ENCODE data around the gene PRX.
"Not testable (repeated sequence)": the region's sequence is repeated elsewhere in the genome, so short reads cannot be mapped to it uniquely, and the experiment has no call there.

The PRX gene

GRCh38 chr19:40414542-40415535 lies 1.7 kb upstream of the PRX start:
- DNase-seq, result no peak

GRCh38 chr19:40412866-40413265 lies 312 bp downstream of the PRX start:
- no peak for DNase-seq

GRCh38 chr19:40411958-40412499 lies 1.1 kb downstream of the PRX start:
- DNase-seq, result no peak

- DNase-seq, result peak; percentile 43
Observed at GRCh38 chr19:40411125-40411842, 1.9 kb downstream of the PRX start.

- DNase-seq, result no peak
Observed at GRCh38 chr19:40410030-40410389, 3.2 kb downstream of the PRX start.

GRCh38 chr19:40408598-40408925 lies 4.6 kb downstream of the PRX start:
- not testable (repeated sequence) for DNase-seq

GRCh38 chr19:40407714-40408597 lies 5.2 kb downstream of the PRX start:
- DNase-seq, result no peak

- DNase-seq, result peak; percentile 88
Observed at GRCh38 chr19:40403262-40403984, 9.8 kb downstream of the PRX start.

GRCh38 chr19:40400559-40400958 lies 12.6 kb downstream of the PRX start:
- no peak for DNase-seq

- no peak for DNase-seq
Observed at GRCh38 chr19:40398417-40399131, 14.6 kb downstream of the PRX start.

GRCh38 chr19:40397568-40397906 lies 15.6 kb downstream of the PRX start:
- no peak for DNase-seq

GRCh38 chr19:40396886-40397567 lies 16.2 kb downstream of the PRX start:
- DNase-seq, result no peak

- no peak for DNase-seq
Observed at GRCh38 chr19:40395956-40396355, 17.2 kb downstream of the PRX start.

- no peak for DNase-seq
Observed at GRCh38 chr19:40394816-40395210, 18.4 kb downstream of the PRX start.

GRCh38 chr19:40393894-40394815 lies 19.0 kb downstream of the PRX start:
- DNase-seq, result no peak

GRCh38 chr19:40392894-40393517 lies 20.2 kb downstream of the PRX start:
- no peak for DNase-seq

GRCh38 chr19:40392123-40392522 lies 21.1 kb downstream of the PRX start:
- DNase-seq, result no peak

- DNase-seq, result no peak
Observed at GRCh38 chr19:40390084-40390742, 23.0 kb downstream of the PRX start, which contains the start of gene HIPK4. HIPK4 (minus strand) TSS chr19:40390181; CDS start chr19:40389902, 279 bp downstream.

Data from GDM1 (cell line).